ENCODE data around the gene BRSK2. TPM values are rescaled to one million over a fixed set of nuclear protein-coding genes. Genes with fewer than 3 reads are reported as not detected.

BRSK2 gene
- polyA plus RNA-seq, 4 donors: 0.27 to 7.9 (median 3.3) TPM; not detected in 1

- peaks cover 0 to 42% (median 0%) of the 10 kb centered on the region in 3 donors for H3K4me1 ChIP-seq (ENCODE audit: control insufficient read depth in 3 of 3, insufficient read depth in 2 of 3, low read depth in 1 of 3, low read length in 2 of 3)
- no peak overlapping the region for H3K4me3 ChIP-seq (ENCODE audit: low read depth in 1 of 3, low read length in 3 of 3)
- DNase-seq (no peak), FAIRE-seq (no peak)
- H3K27me3 ChIP-seq (ENCODE audit: control insufficient read depth in 3 of 3, insufficient read depth in 3 of 3, low read length in 3 of 3): no peaks in the 10 kb centered on the region
- 78 to 88% (median 81%) methylated on average over 18 of the region's 18 CpGs for WGBS, 3 donors
- no peak overlapping the region for H3K27ac ChIP-seq (ENCODE audit: low read depth in 1 of 3, low read length in 2 of 3)
- peaks cover 0 to 1% of the 10 kb centered on the region in 2 donors for H3K9me3 ChIP-seq (ENCODE audit: control insufficient read depth in 2 of 2, insufficient read depth in 1 of 2, low read depth in 1 of 2, low read length in 1 of 2)
- H3K36me3 ChIP-seq (ENCODE audit: control insufficient read depth in 3 of 3, insufficient read depth in 2 of 3, low read depth in 1 of 3, low read length in 3 of 3): peaks cover 0 to 14% (median 0%) of the 10 kb centered on the region in 3 donors
These were observed 68.1 kb downstream of the BRSK2 start for GRCh38 chr11:1457856-1458255.

GRCh38 chr11:1458340-1459218 is 68.8 kb downstream of the BRSK2 start:
- no peak overlapping the region for H3K4me3 ChIP-seq (ENCODE audit: low read depth in 1 of 3, low read length in 3 of 3)
- H3K27me3 ChIP-seq (ENCODE audit: control insufficient read depth in 3 of 3, insufficient read depth in 3 of 3, low read length in 3 of 3): no peaks in the 10 kb centered on the region
- WGBS, 3 donors: 21 to 37% (median 33%) methylated on average over 14 to 18 of the region's 18 CpGs
- peak; percentile 52 to 59 for DNase-seq
- peaks cover 0 to 21% (median 0%) of the 10 kb centered on the region in 3 donors for H3K36me3 ChIP-seq (ENCODE audit: control insufficient read depth in 3 of 3, insufficient read depth in 2 of 3, low read depth in 1 of 3, low read length in 3 of 3)
- peak overlapping the region in 1 of 3 donors; percentile 48 for H3K27ac ChIP-seq (ENCODE audit: low read depth in 1 of 3, low read length in 2 of 3)
- no peak for FAIRE-seq
- H3K9me3 ChIP-seq (ENCODE audit: control insufficient read depth in 2 of 2, insufficient read depth in 1 of 2, low read depth in 1 of 2, low read length in 1 of 2): peaks cover 0 to 8% of the 10 kb centered on the region in 2 donors
- H3K4me1 ChIP-seq (ENCODE audit: control insufficient read depth in 3 of 3, insufficient read depth in 2 of 3, low read depth in 1 of 3, low read length in 2 of 3): peaks cover 0 to 36% (median 0%) of the 10 kb centered on the region in 3 donors

GRCh38 chr11:1459219-1459575 is 69.5 kb downstream of the BRSK2 start:
- no peak overlapping the region for H3K4me3 ChIP-seq (ENCODE audit: low read depth in 1 of 3, low read length in 3 of 3)
- peaks cover 0 to 14% of the 10 kb centered on the region in 2 donors for H3K9me3 ChIP-seq (ENCODE audit: control insufficient read depth in 2 of 2, insufficient read depth in 1 of 2, low read depth in 1 of 2, low read length in 1 of 2)
- H3K27me3 ChIP-seq (ENCODE audit: control insufficient read depth in 3 of 3, insufficient read depth in 3 of 3, low read length in 3 of 3): no peaks in the 10 kb centered on the region
- peak overlapping the region in 1 of 3 donors; percentile 48 for H3K27ac ChIP-seq (ENCODE audit: low read depth in 1 of 3, low read length in 2 of 3)
- H3K4me1 ChIP-seq (ENCODE audit: control insufficient read depth in 3 of 3, insufficient read depth in 2 of 3, low read depth in 1 of 3, low read length in 2 of 3): peaks cover 0 to 33% (median 0%) of the 10 kb centered on the region in 3 donors
- peaks cover 0 to 26% (median 0%) of the 10 kb centered on the region in 3 donors for H3K36me3 ChIP-seq (ENCODE audit: control insufficient read depth in 3 of 3, insufficient read depth in 2 of 3, low read depth in 1 of 3, low read length in 3 of 3)
- FAIRE-seq: no peak
- WGBS, 3 donors: 27 to 64% (median 57%) methylated on average over 13 to 14 of the region's 14 CpGs
- DNase-seq: no peak

GRCh38 chr11:1459764-1460395 is 70.1 kb downstream of the BRSK2 start:
- FAIRE-seq: no peak
- no peak for DNase-seq
- H3K27ac ChIP-seq (ENCODE audit: low read depth in 1 of 3, low read length in 2 of 3): peak overlapping the region in 1 of 3 donors; percentile 52

GRCh38 chr11:1460396-1460985 is 70.8 kb downstream of the BRSK2 start:
- no peak for FAIRE-seq
- peaks cover 0 to 26% of the 10 kb centered on the region in 2 donors for H3K9me3 ChIP-seq (ENCODE audit: control insufficient read depth in 2 of 2, insufficient read depth in 1 of 2, low read depth in 1 of 2, low read length in 1 of 2)
- no peak for DNase-seq
- H3K4me3 ChIP-seq (ENCODE audit: low read depth in 1 of 3, low read length in 3 of 3): no peak overlapping the region
- H3K27ac ChIP-seq (ENCODE audit: low read depth in 1 of 3, low read length in 2 of 3): peak overlapping the region in 2 of 3 donors; percentile 45 to 74
- 65 to 85% (median 75%) methylated on average over 30 to 44 of the region's 44 CpGs for WGBS, 3 donors
- peaks cover 0 to 38% (median 0%) of the 10 kb centered on the region in 3 donors for H3K36me3 ChIP-seq (ENCODE audit: control insufficient read depth in 3 of 3, insufficient read depth in 2 of 3, low read depth in 1 of 3, low read length in 3 of 3)
- no peaks in the 10 kb centered on the region for H3K27me3 ChIP-seq (ENCODE audit: control insufficient read depth in 3 of 3, insufficient read depth in 3 of 3, low read length in 3 of 3)
- H3K4me1 ChIP-seq (ENCODE audit: control insufficient read depth in 3 of 3, insufficient read depth in 2 of 3, low read depth in 1 of 3, low read length in 2 of 3): peaks cover 0 to 30% (median 0%) of the 10 kb centered on the region in 3 donors

More at GRCh38 chr11:1459764-1460395, 70.1 kb downstream of the BRSK2 start:
- peaks cover 0 to 32% (median 0%) of the 10 kb centered on the region in 3 donors for H3K36me3 ChIP-seq (ENCODE audit: control insufficient read depth in 3 of 3, insufficient read depth in 2 of 3, low read depth in 1 of 3, low read length in 3 of 3)
- peaks cover 0 to 33% (median 0%) of the 10 kb centered on the region in 3 donors for H3K4me1 ChIP-seq (ENCODE audit: control insufficient read depth in 3 of 3, insufficient read depth in 2 of 3, low read depth in 1 of 3, low read length in 2 of 3)
- H3K27me3 ChIP-seq (ENCODE audit: control insufficient read depth in 3 of 3, insufficient read depth in 3 of 3, low read length in 3 of 3): no peaks in the 10 kb centered on the region
- no peak overlapping the region for H3K4me3 ChIP-seq (ENCODE audit: low read depth in 1 of 3, low read length in 3 of 3)
- peaks cover 0 to 21% of the 10 kb centered on the region in 2 donors for H3K9me3 ChIP-seq (ENCODE audit: control insufficient read depth in 2 of 2, insufficient read depth in 1 of 2, low read depth in 1 of 2, low read length in 1 of 2)
- WGBS, 3 donors: 50 to 60% (median 54%) methylated on average over 22 to 29 of the region's 29 CpGs

- FAIRE-seq (no peak), DNase-seq (no peak)
- peak overlapping the region in 2 of 3 donors; percentile 45 to 74 for H3K27ac ChIP-seq (ENCODE audit: low read depth in 1 of 3, low read length in 2 of 3)
- H3K4me3 ChIP-seq (ENCODE audit: low read depth in 1 of 3, low read length in 3 of 3): no peak overlapping the region
- H3K9me3 ChIP-seq (ENCODE audit: control insufficient read depth in 2 of 2, insufficient read depth in 1 of 2, low read depth in 1 of 2, low read length in 1 of 2): peaks cover 0 to 28% of the 10 kb centered on the region in 2 donors
- peaks cover 0 to 25% (median 0%) of the 10 kb centered on the region in 3 donors for H3K4me1 ChIP-seq (ENCODE audit: control insufficient read depth in 3 of 3, insufficient read depth in 2 of 3, low read depth in 1 of 3, low read length in 2 of 3)
- 70 to 81% (median 79%) methylated on average over 41 to 50 of the region's 50 CpGs for WGBS, 3 donors
- H3K27me3 ChIP-seq (ENCODE audit: control insufficient read depth in 3 of 3, insufficient read depth in 3 of 3, low read length in 3 of 3): no peaks in the 10 kb centered on the region
- peaks cover 0 to 45% (median 0%) of the 10 kb centered on the region in 3 donors for H3K36me3 ChIP-seq (ENCODE audit: control insufficient read depth in 3 of 3, insufficient read depth in 2 of 3, low read depth in 1 of 3, low read length in 3 of 3)
These were observed 71.5 kb downstream of the BRSK2 start for GRCh38 chr11:1460986-1461825.

GRCh38 chr11:1461826-1462697 is 72.3 kb downstream of the BRSK2 start:
- FAIRE-seq (no peak), DNase-seq (no peak)
- peaks cover 0 to 49% (median 0%) of the 10 kb centered on the region in 3 donors for H3K36me3 ChIP-seq (ENCODE audit: control insufficient read depth in 3 of 3, insufficient read depth in 2 of 3, low read depth in 1 of 3, low read length in 3 of 3)
- H3K4me1 ChIP-seq (ENCODE audit: control insufficient read depth in 3 of 3, insufficient read depth in 2 of 3, low read depth in 1 of 3, low read length in 2 of 3): peaks cover 0 to 16% (median 0%) of the 10 kb centered on the region in 3 donors
- peaks cover 0 to 28% of the 10 kb centered on the region in 2 donors for H3K9me3 ChIP-seq (ENCODE audit: control insufficient read depth in 2 of 2, insufficient read depth in 1 of 2, low read depth in 1 of 2, low read length in 1 of 2)
- no peaks in the 10 kb centered on the region for H3K27me3 ChIP-seq (ENCODE audit: control insufficient read depth in 3 of 3, insufficient read depth in 3 of 3, low read length in 3 of 3)
- no peak overlapping the region for H3K4me3 ChIP-seq (ENCODE audit: low read depth in 1 of 3, low read length in 3 of 3)
- no peak overlapping the region for H3K27ac ChIP-seq (ENCODE audit: low read depth in 1 of 3, low read length in 2 of 3)
- WGBS, 3 donors: 88 to 90% (median 89%) methylated on average over 46 of the region's 46 CpGs

Data from small intestine (tissue), 7 donors.